ENCODE data around the gene HM13. TPM values are rescaled to one million over a fixed set of nuclear protein-coding genes. Genes with fewer than 3 reads are reported as not detected.
A peak's percentile ranks its signal among the peaks of the same experiment; 100 is the strongest.

Gene HM13
- total and polyA plus RNA-seq, 2 of the 13 experiments (the other 11 are each of a cell fraction or from before 2014, with no cell fraction given), result 118 to 243 TPM

GRCh38 chr20:31605031-31605901 is 91.0 kb downstream of the HM13 start, which contains the start of gene ID1 (continued):
- peak; percentile 91; the same call in 1 of the 2 replicates for TF ChIP-seq ZBTB44 (CRISPR knock-in tag; IDR thresholded peaks at IDR 0.05)
- no peak for TF ChIP-seq SNAI1 (CRISPR knock-in tag; IDR thresholded peaks at IDR 0.05; ENCODE audit: borderline replicate concordance)
- peak; percentile 78 for TF ChIP-seq ZNF136 (CRISPR knock-in tag; IDR thresholded peaks at IDR 0.05; ENCODE audit: low read depth)
- no peak for TF ChIP-seq SMARCC2 (IDR thresholded peaks at IDR 0.05)
- TF ChIP-seq TFE3 (CRISPR knock-in tag; IDR thresholded peaks at IDR 0.05), result peak; percentile 92
- TF ChIP-seq THAP11 (CRISPR knock-in tag; IDR thresholded peaks at IDR 0.05), result peak; percentile 85
- peak; percentile 71 for TF ChIP-seq ISX (CRISPR knock-in tag; conservative IDR thresholded peaks at IDR 0.05)
- peak; percentile 90; the same call in 1 of the 2 replicates for TF ChIP-seq HES4 (CRISPR knock-in tag; IDR thresholded peaks at IDR 0.05; ENCODE audit: borderline replicate concordance)
- peak; percentile 83 for TF ChIP-seq PLSCR1 (CRISPR knock-in tag; IDR thresholded peaks at IDR 0.05; ENCODE audit: borderline replicate concordance)
- TF ChIP-seq ZNF335 (CRISPR knock-in tag; IDR thresholded peaks at IDR 0.05), result peak; percentile 94
- TF ChIP-seq PRDM4 (CRISPR knock-in tag; IDR thresholded peaks at IDR 0.05; ENCODE audit: borderline replicate concordance), result no peak
- TF ChIP-seq TAF15 (IDR thresholded peaks at IDR 0.05; ENCODE audit: low read depth, low read length, poor library complexity, severe bottlenecking), result peak; percentile 98
- 0 out of 2 replicates have a peak, but pooled peaks have one; percentile 82 for TF ChIP-seq MATR3 (CRISPR knock-in tag; IDR thresholded peaks at IDR 0.05)
- TF ChIP-seq CHD2 (IDR thresholded peaks at IDR 0.05; ENCODE audit: low read depth, low read length), result peak; percentile 23; the same call in 1 of the 2 replicates
- peak; percentile 98; the same call in 1 of the 2 replicates for TF ChIP-seq KLF6 (CRISPR knock-in tag; IDR thresholded peaks at IDR 0.05)
- peak; percentile 6 for TF ChIP-seq SRSF1 (optimal IDR thresholded peaks at IDR 0.05; ENCODE audit: low read depth, low read length)
- peak; percentile 91 for TF ChIP-seq ZSCAN29 (CRISPR knock-in tag; conservative IDR thresholded peaks at IDR 0.05)
- peak; percentile 94 for TF ChIP-seq KAT8 (CRISPR knock-in tag; IDR thresholded peaks at IDR 0.05)
- peak; percentile 93 for TF ChIP-seq ZBTB43 (CRISPR knock-in tag; conservative IDR thresholded peaks at IDR 0.05)

Measured in HepG2 (cell line).